ENCODE measurements around the gene DNAH3.
"Not testable (repeated sequence)": the region's sequence is repeated elsewhere in the genome, so short reads cannot be mapped to it uniquely, and the experiment has no call there.

The DNAH3 gene

DNA sequence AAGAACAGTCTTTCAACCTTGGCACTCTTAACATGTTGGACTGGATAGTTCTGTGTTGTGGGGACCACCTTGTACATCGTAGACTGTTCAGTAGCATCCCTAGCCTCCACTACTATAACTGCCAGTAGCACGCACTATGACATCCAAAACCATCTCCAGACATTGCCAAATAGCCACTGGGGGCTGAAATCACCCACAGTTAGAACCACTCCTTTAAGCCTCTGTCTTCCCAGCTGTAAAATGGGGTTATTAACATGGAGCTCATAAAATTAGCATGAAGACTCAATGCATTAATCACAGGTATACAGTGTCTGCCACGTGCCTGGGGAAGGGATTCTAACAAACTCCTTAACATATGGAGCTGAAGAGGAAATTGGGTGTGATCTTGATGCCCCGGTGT, 200.4 kb downstream of the DNAH3 start:
- ATAC-seq (replicated peaks) = no peak
- H3K4me3 Mint-ChIP-seq = no peak overlapping the region
- H3K27me3 Mint-ChIP-seq = peaks cover 0 to 10% of the 10 kb centered on the region in 2 donors
- H3K36me3 Mint-ChIP-seq = no peaks in the 10 kb centered on the region
- peaks cover 0 to 3% of the 10 kb centered on the region in 2 donors for H3K4me1 Mint-ChIP-seq
- no peaks in the 10 kb centered on the region for H3K9me3 Mint-ChIP-seq
- no peak for DNase-seq
- H3K27ac Mint-ChIP-seq = no peak overlapping the region

DNA sequence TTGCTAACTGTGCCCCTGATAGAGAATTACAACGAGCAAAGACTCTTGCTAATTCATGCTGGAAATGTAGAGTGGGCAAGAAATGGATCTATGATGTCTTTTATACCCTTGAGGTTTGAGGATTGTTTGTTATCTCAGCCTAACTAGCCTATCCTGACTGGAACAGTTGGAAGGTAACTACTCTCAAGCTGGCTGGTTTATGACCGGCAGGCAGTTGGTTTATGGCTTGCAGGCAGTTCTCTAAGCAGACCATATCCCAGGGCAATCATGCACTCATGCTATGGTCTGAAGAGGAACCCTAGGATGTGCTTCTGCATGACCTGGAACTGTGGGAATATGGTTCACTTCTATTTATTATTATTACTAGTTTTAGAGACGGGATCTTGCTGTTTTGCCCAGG, 201.0 kb downstream of the DNAH3 start:
- no peak overlapping the region for H3K4me3 Mint-ChIP-seq

DNA sequence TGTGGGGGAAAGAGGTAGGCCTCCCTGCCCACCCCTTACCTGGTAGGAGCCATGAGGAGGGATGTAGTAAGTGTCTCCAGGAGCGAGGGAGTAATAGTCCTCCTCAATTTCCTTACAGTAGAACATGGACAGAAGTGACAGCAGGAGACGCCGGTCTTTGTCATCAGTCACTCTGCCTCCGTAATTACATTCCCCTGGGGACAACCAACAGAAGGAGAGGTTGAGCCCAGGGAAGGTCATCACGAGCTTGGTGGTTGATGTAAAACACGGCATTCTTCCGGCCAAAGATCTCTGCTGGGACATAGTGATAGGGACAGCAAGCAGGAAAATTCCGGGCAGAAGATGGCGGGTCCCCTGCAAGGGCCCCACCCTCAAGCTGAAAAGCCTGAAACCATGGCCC, 202.2 kb downstream of the DNAH3 start:
- Mint-ChIP-seq H3K4me1 (no peaks in the 10 kb centered on the region), H3K27me3 (peaks cover 0 to 10% of the 10 kb centered on the region in 2 donors), H3K36me3 (peaks cover 0 to under 1% of the 10 kb centered on the region in 2 donors), H3K9me3 (no peaks in the 10 kb centered on the region), H3K27ac (no peak overlapping the region), H3K4me3 (no peak overlapping the region)
- ATAC-seq (replicated peaks) = no peak
- no peak for DNase-seq

More for the DNA sequence above, 201.0 kb downstream of the DNAH3 start:
- Mint-ChIP-seq H3K4me1 (peaks cover 0 to 3% of the 10 kb centered on the region in 2 donors), H3K27me3 (peaks cover 0 to 10% of the 10 kb centered on the region in 2 donors), H3K27ac (no peak overlapping the region), H3K9me3 (no peaks in the 10 kb centered on the region), H3K36me3 (no peaks in the 10 kb centered on the region)
- DNase-seq (no peak), ATAC-seq (replicated peaks) (no peak)

DNA sequence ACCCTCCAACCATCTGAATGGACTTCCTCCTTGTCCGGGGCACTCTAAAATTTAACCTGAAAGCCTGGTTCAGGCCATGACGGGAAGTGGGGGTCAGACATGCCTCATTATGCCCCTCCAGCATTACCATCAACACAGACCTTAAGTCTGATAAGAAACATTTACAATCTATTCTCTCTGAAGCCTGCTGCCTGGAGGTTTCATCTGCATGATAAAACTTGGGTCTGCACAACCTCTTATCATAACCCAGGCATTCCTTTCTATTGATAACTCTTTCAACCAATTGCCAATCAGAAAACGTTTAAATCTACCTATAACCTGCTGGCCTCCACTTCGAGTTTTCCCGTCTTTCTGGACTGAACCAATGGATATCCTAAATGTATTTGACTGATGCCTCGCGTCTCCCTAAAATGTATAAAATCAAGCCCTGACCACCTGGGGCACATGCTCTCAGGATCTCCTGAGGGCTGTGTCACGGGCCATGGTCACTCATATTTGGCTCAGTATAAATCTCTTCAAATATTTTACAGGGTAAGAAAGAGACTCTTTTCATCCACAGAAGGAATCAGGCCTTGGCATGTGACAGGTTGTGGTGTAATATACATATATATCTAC, 204.5 kb downstream of the DNAH3 start:
- ATAC-seq (replicated peaks) = no peak
- peaks cover 0 to 1% of the 10 kb centered on the region in 2 donors for H3K36me3 Mint-ChIP-seq
- peaks cover 2 to 3% of the 10 kb centered on the region in 2 donors for H3K4me1 Mint-ChIP-seq
- DNase-seq = no peak
- no peak overlapping the region for H3K4me3 Mint-ChIP-seq
- no peak overlapping the region for H3K27ac Mint-ChIP-seq
- peaks cover 0 to 6% of the 10 kb centered on the region in 2 donors for H3K27me3 Mint-ChIP-seq
- no peaks in the 10 kb centered on the region for H3K9me3 Mint-ChIP-seq

DNA sequence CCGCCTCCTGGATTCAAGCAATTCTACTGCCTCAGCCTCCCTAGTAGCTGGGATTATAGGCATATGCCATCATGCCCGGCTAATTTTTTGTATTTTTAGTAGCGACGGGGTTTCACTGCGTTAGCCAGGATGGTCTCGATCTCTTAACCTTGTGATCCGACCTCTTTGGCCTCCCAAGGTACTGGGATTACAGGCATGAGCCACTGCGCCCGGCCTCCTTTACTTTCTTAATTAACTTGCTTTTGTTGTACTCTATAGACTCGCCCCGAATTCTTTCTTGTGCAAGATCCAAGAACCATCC, 205.1 kb downstream of the DNAH3 start:
- H3K27ac Mint-ChIP-seq = not testable (repeated sequence)

DNA sequence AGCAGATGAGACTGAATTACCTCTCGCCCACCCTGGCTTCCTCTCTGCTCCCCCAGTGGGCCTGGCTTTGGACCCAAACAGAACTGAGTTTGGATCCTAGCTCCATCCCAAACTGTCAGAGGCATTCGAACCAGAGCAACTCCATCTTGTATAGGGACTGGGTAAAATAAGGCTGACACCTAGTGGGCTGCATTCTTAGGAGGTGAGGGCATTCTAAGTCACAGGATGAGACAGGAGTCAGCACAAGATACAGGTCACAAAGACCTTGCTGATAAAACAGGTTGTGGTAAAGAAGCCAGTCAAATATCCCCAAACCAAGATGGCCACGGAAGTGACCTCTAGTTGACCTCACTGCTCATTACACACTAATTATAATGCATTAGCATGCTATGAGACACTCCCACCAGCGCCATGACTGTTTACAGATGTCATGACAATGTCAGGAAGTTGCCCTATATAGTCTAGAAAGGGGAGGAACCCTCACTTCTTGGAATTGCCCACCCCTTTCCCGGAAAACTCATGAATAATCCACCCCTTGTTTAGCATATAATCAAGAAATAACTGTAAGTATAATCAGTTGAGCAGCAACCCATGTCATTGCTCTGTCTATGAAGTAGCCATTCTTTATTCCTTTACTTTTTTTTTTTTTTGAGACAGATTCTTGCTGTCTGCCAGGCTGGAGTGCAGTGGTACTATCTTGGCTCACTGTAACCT, 205.6 kb downstream of the DNAH3 start:
- Mint-ChIP-seq H3K9me3 (no peaks in the 10 kb centered on the region), H3K27me3 (no peaks in the 10 kb centered on the region), H3K4me1 (peaks cover 2 to 7% of the 10 kb centered on the region in 2 donors), H3K36me3 (peaks cover 0 to 1% of the 10 kb centered on the region in 2 donors), H3K4me3 (no peak overlapping the region), H3K27ac (no peak overlapping the region)
- peak; percentile 34 to 51 for ATAC-seq (replicated peaks)
- no peak for DNase-seq

More for the DNA sequence above, 205.1 kb downstream of the DNAH3 start:
- not testable (repeated sequence) for DNase-seq; H3K9me3 Mint-ChIP-seq; ATAC-seq (replicated peaks); H3K36me3 Mint-ChIP-seq; H3K4me3 Mint-ChIP-seq; H3K4me1 Mint-ChIP-seq; H3K27me3 Mint-ChIP-seq

DNA sequence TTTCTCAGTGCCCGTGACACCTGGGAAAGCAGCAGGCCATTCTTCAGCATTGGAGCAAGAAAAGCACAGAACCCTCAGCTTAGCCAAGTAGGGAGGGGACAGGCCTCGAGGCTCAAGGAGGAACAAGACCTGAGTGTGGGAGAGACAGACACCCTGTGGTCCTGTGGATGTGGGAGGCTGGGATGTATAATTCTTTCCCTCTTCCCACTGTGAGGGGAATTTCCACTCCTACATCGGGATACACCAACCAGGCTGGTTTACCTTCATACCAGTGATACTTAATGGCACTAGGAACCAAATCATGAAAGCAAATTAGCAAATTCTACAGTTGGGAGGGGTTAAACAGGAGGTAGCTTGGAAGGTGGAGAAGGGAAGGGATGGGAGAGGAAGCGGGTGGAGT, 208.4 kb downstream of the DNAH3 start:
- Mint-ChIP-seq H3K36me3 (peaks cover 0 to 1% of the 10 kb centered on the region in 2 donors), H3K27me3 (no peaks in the 10 kb centered on the region), H3K27ac (no peak overlapping the region), H3K4me3 (no peak overlapping the region), H3K4me1 (peaks cover 3 to 7% of the 10 kb centered on the region in 2 donors), H3K9me3 (no peaks in the 10 kb centered on the region)
- ATAC-seq (replicated peaks) (no peak), DNase-seq (no peak)

DNA sequence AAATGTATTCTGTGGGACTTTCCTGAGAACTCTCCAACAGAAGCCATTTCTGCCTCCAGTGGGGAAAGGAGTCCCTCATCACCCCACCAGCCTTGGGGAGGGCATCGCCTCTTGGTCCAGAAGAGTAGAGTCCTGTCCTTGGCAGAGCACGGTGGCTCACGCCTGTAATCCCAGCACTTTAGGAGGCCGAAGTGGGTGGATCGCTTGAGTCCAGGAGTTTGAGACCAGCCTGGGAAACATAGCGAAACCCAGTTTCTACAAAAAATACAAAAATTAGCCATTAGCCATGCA, 209.1 kb downstream of the DNAH3 start:
- DNase-seq = no peak
- Mint-ChIP-seq H3K36me3 (peaks cover 0 to 1% of the 10 kb centered on the region in 2 donors), H3K27ac (peak overlapping the region; percentile 16), H3K9me3 (no peaks in the 10 kb centered on the region), H3K27me3 (no peaks in the 10 kb centered on the region), H3K4me1 (peaks cover 3 to 7% of the 10 kb centered on the region in 2 donors), H3K4me3 (no peak overlapping the region)
- no peak for ATAC-seq (replicated peaks)

DNA sequence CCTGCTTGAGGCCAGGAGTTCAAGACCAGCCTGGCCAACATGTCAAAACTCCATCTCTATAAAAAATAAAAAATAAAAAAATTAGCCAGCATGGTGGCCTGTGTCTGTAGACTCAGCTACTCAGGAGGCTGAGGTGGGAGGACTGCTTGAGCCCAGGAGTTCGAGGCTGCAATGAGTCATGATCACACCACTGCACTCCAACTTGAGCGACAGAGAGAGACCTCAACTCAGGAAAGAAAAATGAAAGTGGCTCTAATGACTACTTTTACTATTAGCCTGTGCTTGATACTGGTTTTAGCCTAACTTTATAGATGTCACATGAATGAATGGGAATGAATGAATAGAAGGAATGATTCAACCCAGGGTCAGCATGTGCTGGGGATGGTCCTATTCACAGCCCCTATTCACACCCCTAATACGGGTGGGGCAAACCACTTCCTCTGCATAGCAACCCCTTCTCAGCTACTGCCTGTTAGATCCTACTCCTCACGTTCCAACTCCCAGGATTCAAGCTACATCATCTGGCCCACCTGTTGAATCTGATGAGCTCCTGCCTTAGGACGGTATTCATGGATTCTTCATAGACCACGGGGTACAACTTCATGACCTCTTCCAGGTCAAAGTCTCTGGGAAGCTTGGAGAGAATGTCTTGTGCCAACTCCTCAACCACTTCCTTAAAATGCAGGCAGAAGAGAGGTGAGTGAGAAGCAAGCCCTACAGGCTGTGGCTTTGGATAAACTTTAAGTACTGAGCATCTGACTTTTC, 209.6 kb downstream of the DNAH3 start:
- Mint-ChIP-seq H3K9me3 (no peaks in the 10 kb centered on the region), H3K27ac (peak overlapping the region; percentile 16), H3K4me3 (no peak overlapping the region), H3K4me1 (peaks cover 3 to 7% of the 10 kb centered on the region in 2 donors), H3K27me3 (no peaks in the 10 kb centered on the region), H3K36me3 (peaks cover 0 to 1% of the 10 kb centered on the region in 2 donors)
- DNase-seq = no peak
- ATAC-seq (replicated peaks) = peak in 1 of 2 donors; percentile 21

DNA sequence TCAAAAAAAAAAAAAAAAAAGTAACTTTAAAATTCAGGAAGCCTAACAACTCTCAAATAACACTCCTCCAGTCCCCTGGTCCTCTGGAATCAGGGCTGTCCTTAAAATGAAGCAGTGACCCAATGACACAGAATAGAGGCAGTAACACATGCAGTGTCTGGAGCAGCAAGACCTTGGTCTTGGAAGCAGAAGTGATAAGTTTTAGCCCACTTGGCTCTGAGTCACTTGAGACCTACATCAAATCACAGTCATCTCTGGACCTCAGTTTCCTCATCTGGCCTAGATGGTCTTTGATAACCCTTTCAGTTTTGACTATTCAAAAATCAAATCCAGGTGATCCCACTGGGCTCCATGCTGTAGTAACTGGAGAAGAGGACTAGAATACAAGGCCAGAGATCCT, 211.0 kb downstream of the DNAH3 start:
- ATAC-seq (replicated peaks) (peak; percentile 64 to 73), DNase-seq (no peak)
- Mint-ChIP-seq H3K4me1 (peaks cover 3 to 7% of the 10 kb centered on the region in 2 donors), H3K4me3 (no peak overlapping the region), H3K27ac (no peak overlapping the region), H3K36me3 (peaks cover 0 to 1% of the 10 kb centered on the region in 2 donors), H3K9me3 (no peaks in the 10 kb centered on the region), H3K27me3 (no peaks in the 10 kb centered on the region)

DNA sequence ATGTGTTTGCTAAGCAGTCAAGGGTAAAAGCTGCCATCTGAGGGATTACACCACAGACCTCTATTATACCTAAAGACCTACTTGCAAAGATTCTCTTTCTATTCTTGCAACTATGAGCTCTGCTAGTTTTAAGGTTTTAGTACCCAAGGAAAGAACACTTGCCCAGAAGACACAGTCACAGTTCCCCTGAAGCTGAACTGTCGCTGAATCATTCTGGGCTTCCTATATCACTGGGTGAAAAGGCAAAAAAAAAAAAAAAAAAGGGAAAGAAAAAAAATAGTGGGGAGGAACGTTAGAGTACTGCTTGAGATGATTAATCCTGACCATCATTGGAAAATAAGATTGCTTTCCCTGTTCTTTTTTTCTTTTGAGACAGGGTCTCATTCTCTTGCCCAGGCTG, 212.2 kb downstream of the DNAH3 start:
- no peak overlapping the region for H3K27ac Mint-ChIP-seq
- DNase-seq (no peak), ATAC-seq (replicated peaks) (peak; percentile 56 to 67)
- no peaks in the 10 kb centered on the region for H3K9me3 Mint-ChIP-seq
- H3K4me1 Mint-ChIP-seq = peaks cover 3 to 7% of the 10 kb centered on the region in 2 donors
- peaks cover 0 to under 1% of the 10 kb centered on the region in 2 donors for H3K36me3 Mint-ChIP-seq
- H3K27me3 Mint-ChIP-seq = no peaks in the 10 kb centered on the region
- H3K4me3 Mint-ChIP-seq = no peak overlapping the region

DNA sequence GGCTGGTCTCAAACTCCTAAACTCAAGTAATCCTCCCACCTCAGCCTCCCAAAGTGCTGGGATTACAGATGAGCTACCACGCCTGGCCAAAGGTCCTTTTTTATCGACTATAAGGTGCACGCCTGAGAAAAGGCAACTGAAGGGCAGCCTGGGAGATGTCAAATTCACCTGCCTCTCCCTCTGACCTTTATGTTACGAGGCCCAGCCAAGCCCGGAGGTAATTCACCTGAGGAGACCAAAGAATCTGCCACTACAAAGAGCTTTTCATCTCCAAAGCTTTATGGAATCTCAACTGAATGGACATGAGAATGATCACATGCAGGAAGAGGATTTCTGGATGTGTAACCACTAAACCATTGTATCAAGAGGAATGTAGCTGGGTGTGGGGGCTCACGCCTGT, 212.9 kb downstream of the DNAH3 start:
- H3K36me3 Mint-ChIP-seq = no peaks in the 10 kb centered on the region

DNA sequence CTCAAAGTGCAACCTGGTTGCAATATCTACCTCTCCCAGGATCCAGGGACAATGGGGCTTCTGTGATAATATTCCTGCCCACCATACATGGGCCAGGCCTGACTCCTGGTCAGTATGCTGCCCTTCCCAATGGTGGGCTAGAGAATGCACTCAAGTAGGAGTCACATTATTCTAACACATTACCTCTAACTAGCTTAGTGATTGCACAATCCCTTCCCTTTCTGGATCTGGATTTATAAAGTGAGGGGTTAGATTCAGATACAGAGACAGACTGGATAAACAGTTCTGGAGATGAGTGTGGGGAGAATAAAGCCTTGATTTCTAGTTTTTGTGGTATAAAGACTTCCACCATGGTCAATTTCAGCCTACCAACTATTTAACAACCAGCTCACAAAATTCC, 217.1 kb downstream of the DNAH3 start:
- no peaks in the 10 kb centered on the region for H3K9me3 Mint-ChIP-seq
- no peak for DNase-seq
- no peaks in the 10 kb centered on the region for H3K36me3 Mint-ChIP-seq

More for the DNA sequence above, 212.9 kb downstream of the DNAH3 start:
- ATAC-seq (replicated peaks) (no peak), DNase-seq (no peak)
- H3K4me3 Mint-ChIP-seq = no peak overlapping the region
- H3K4me1 Mint-ChIP-seq = peaks cover 3 to 7% of the 10 kb centered on the region in 2 donors
- no peaks in the 10 kb centered on the region for H3K27me3 Mint-ChIP-seq
- no peak overlapping the region for H3K27ac Mint-ChIP-seq
- H3K9me3 Mint-ChIP-seq = no peaks in the 10 kb centered on the region

DNA sequence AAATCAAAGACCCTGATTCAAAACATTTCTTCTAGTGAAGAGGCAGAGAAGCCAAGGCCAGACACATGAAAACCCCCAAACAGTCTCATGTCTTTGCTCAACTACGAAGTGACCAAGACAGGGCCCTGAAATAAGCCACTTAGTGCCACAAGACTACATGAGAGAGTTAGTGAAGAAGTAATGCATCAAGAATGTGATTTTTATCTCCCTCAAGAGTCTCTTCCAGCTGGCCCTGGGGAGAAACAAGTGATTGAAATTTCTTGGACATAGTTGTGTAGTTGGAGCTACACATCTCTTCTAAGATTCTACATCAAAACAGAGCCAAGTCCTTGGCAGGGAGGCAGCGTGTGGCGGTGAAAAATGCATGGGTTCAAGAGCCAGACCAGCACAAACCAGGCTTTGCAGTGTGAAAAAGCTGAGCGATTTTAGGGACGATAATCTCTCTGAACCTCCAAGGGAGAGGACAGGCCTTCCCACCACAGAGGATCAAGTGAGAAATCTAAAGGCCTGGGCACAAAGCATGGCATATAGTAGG, 219.5 kb downstream of the DNAH3 start:
- ATAC-seq (replicated peaks) = no peak
- no peak for DNase-seq
- Mint-ChIP-seq H3K4me3 (no peak overlapping the region), H3K27me3 (no peaks in the 10 kb centered on the region), H3K27ac (no peak overlapping the region), H3K36me3 (peaks cover 4% of the 10 kb centered on the region in 2 donors), H3K9me3 (no peaks in the 10 kb centered on the region), H3K4me1 (peaks cover 0 to 5% of the 10 kb centered on the region in 2 donors)

More for the DNA sequence above, 217.1 kb downstream of the DNAH3 start:
- no peak overlapping the region for H3K27ac Mint-ChIP-seq
- no peak for ATAC-seq (replicated peaks)
- no peak overlapping the region for H3K4me3 Mint-ChIP-seq
- H3K27me3 Mint-ChIP-seq = no peaks in the 10 kb centered on the region
- H3K4me1 Mint-ChIP-seq = peaks cover 0 to 1% of the 10 kb centered on the region in 2 donors

DNA sequence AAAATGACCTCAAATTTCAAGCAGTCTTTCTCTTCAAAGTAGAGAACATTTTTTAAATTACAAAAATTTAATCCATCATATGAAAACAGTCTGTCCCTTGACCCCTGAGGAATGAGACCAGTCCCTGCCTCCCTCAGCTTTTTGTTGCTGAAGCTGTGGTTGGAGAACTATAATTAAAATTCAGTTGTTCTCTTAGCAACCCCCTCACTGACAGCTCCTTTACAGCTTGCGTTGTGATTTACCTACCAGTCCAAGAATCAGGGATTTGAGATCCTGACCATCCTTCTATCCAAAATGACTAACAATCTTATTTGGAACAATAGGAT, 220.3 kb downstream of the DNAH3 start:
- Mint-ChIP-seq H3K27ac (no peak overlapping the region), H3K9me3 (no peaks in the 10 kb centered on the region), H3K36me3 (peaks cover 9 to 12% of the 10 kb centered on the region in 2 donors), H3K4me1 (peaks cover 0 to 5% of the 10 kb centered on the region in 2 donors), H3K27me3 (no peaks in the 10 kb centered on the region), H3K4me3 (no peak overlapping the region)
- no peak for DNase-seq
- ATAC-seq (replicated peaks) = no peak

Measured in stimulated activated naive B cell treated with anti-CD40 and anti-IgM and Interleukin-4, amounts not matched to agents 10 μg/mL and 1 μg/mL and 100 μg/mL, for 72 hours (primary cell).